WTC11 (cell line): Measurements from ENCODE around the gene DLG1. TPM values are rescaled to one million over a fixed set of nuclear protein-coding genes. Genes with fewer than 3 reads are reported as not detected.
A peak's percentile ranks its signal among the peaks of the same experiment; 100 is the strongest.

Experiments used
- ATAC-seq: fragments of 200-7000 bp; cut with Tn5 transposase; 2 replicates; pipeline ENCODE4 v1.10.0; 2021; ENCODE audit warnings: mild to moderate bottlenecking, moderate library complexity
- CTCF ChIA-PET: fragments of 300-600 bp; sonication (Branson Sonifier 250); formaldehyde crosslinking; loops from one replicate; lab custom pipeline; 2021; ENCODE audit warnings: antibody characterized with exemption; lab: Charles Lee
- POLR2A ChIA-PET: fragments of 350-600 bp; sonication (Branson Sonifier 250); formaldehyde crosslinking; loops from one replicate; lab custom pipeline; 2021; ENCODE audit warnings: antibody characterized with exemption; lab: Charles Lee
- DNase-seq: peaks from one replicate; pipeline ENCODE4 v3.0.0; 2021; ENCODE audit warnings: low spot score
- H3K27ac Mint-ChIP-seq: 2 replicates; pipeline ENCODE4 v1.8.0; 2021; ENCODE audit warnings: mixed read lengths
- H3K27me3 Mint-ChIP-seq: 2 replicates; pipeline ENCODE4 v1.8.0; 2021; ENCODE audit warnings: low read depth, mild to moderate bottlenecking, moderate library complexity, mixed read lengths
- H3K36me3 Mint-ChIP-seq: 2 replicates; pipeline ENCODE4 v1.8.0; 2021; ENCODE audit warnings: mixed read lengths
- H3K4me1 Mint-ChIP-seq: 2 replicates; pipeline ENCODE4 v1.8.0; 2022; ENCODE audit warnings: mixed read lengths
- H3K4me3 Mint-ChIP-seq: 2 replicates; pipeline ENCODE4 v1.8.0; 2021; ENCODE audit warnings: mild to moderate bottlenecking, moderate library complexity, mixed read lengths
- H3K9me3 Mint-ChIP-seq: 2 replicates; pipeline ENCODE4 v1.8.0; 2021; ENCODE audit warnings: mixed read lengths
- AR ChIP-seq: fragments of 250-450 bp; sonication (Bioruptor Pico); IDR thresholded peaks from 2 replicates; pipeline ENCODE4 v1.9.0; 2021; ENCODE audit warnings: mild to moderate bottlenecking
- ATF6 ChIP-seq: sonication (generic); formaldehyde crosslinking; IDR thresholded peaks from 2 replicates; pipeline ENCODE4 v1.8.1; 2023; ENCODE audit warnings: mild to moderate bottlenecking, missing genetic modification reagents
- CREM ChIP-seq: sonication (generic); formaldehyde crosslinking; IDR thresholded peaks from 2 replicates; pipeline ENCODE4 v1.8.1; 2022; ENCODE audit warnings: mild to moderate bottlenecking, missing genetic modification reagents, moderate library complexity
- FOXJ3 ChIP-seq: sonication (generic); formaldehyde crosslinking; IDR thresholded peaks from 2 replicates; pipeline ENCODE4 v1.9.0; 2021; ENCODE audit warnings: missing genetic modification reagents, mild to moderate bottlenecking, borderline replicate concordance
- GRHL2 ChIP-seq: fragments of 250-450 bp; sonication (Bioruptor Pico); IDR thresholded peaks from 2 replicates; pipeline ENCODE4 v1.8.0; 2022; ENCODE audit warnings: mild to moderate bottlenecking, moderate library complexity; ENCODE audit not compliant: insufficient replicate concordance, severe bottlenecking
- HMGA2 ChIP-seq: fragments of 250-450 bp; sonication (Bioruptor Pico); IDR thresholded peaks from 2 replicates; pipeline ENCODE4 v1.4.0; 2021; ENCODE audit warnings: mild to moderate bottlenecking, moderate library complexity
- IRF2 ChIP-seq: sonication (generic); formaldehyde crosslinking; IDR thresholded peaks from 2 replicates; pipeline ENCODE4 v1.8.0; 2022; ENCODE audit warnings: low read depth, missing genetic modification reagents, borderline replicate concordance
- NFE2L1 ChIP-seq: sonication (generic); formaldehyde crosslinking; IDR thresholded peaks from 2 replicates; pipeline ENCODE4 v1.8.1; 2023; ENCODE audit warnings: missing genetic modification reagents
- SMAD4 ChIP-seq: sonication (generic); formaldehyde crosslinking; IDR thresholded peaks from 2 replicates; pipeline ENCODE4 v1.8.0; 2022; ENCODE audit warnings: mild to moderate bottlenecking, missing genetic modification reagents
- TEAD1 ChIP-seq: sonication (generic); formaldehyde crosslinking; IDR thresholded peaks from 2 replicates; pipeline ENCODE4 v1.8.0; 2022; ENCODE audit warnings: mild to moderate bottlenecking, missing genetic modification reagents
- TP53 ChIP-seq: sonication (generic); formaldehyde crosslinking; IDR thresholded peaks from 2 replicates; pipeline ENCODE4 v1.8.1; 2023; ENCODE audit warnings: mild to moderate bottlenecking, missing genetic modification reagents
- USF1 ChIP-seq: sonication (generic); formaldehyde crosslinking; IDR thresholded peaks from 2 replicates; pipeline ENCODE4 v1.8.0; 2022; ENCODE audit warnings: mild to moderate bottlenecking, missing genetic modification reagents
- USF2 ChIP-seq: sonication (generic); formaldehyde crosslinking; IDR thresholded peaks from 2 replicates; pipeline ENCODE4 v1.8.1; 2023; ENCODE audit warnings: mild to moderate bottlenecking, missing genetic modification reagents, moderate library complexity
- ZNF121 ChIP-seq: sonication (generic); formaldehyde crosslinking; IDR thresholded peaks from 2 replicates; pipeline ENCODE4 v1.8.0; 2023; ENCODE audit warnings: missing genetic modification reagents
- ZNF138 ChIP-seq: sonication (generic); formaldehyde crosslinking; conservative IDR thresholded peaks from 2 replicates; pipeline ENCODE4 v1.8.1; 2022; ENCODE audit warnings: mild to moderate bottlenecking, moderate library complexity, missing genetic modification reagents
- ZNF219 ChIP-seq: sonication (generic); formaldehyde crosslinking; IDR thresholded peaks from 2 replicates; pipeline ENCODE4 v1.8.0; 2023; ENCODE audit warnings: missing genetic modification reagents, mild to moderate bottlenecking, borderline replicate concordance
- ZNF423 ChIP-seq: fragments of 250-450 bp; sonication (Bioruptor Pico); IDR thresholded peaks from 2 replicates; pipeline ENCODE4 v2.1.2; 2022; ENCODE audit warnings: mild to moderate bottlenecking, moderate library complexity
- ZNF512 ChIP-seq: sonication (generic); formaldehyde crosslinking; IDR thresholded peaks from 2 replicates; pipeline ENCODE4 v1.8.1; 2022; ENCODE audit warnings: missing genetic modification reagents, borderline replicate concordance
- total RNA-seq: library from RNA; stranded (reverse); gene quantifications from 3 replicates; pipeline ENCODE4 v1.2.3, GENCODE V29; 2021

Gene DLG1
- total RNA-seq, 1 experiment from 2014 or later = 81.1 TPM

GRCh38 chr3:197242784-197243432, 55.5 kb downstream of the DLG1 start:
- CTCF ChIA-PET = no interaction called here
- Mint-ChIP-seq H3K27ac (peak overlapping the region; percentile 86), H3K9me3 (peaks cover 62% of the 10 kb centered on the region), H3K4me1 (peaks cover 42% of the 10 kb centered on the region), H3K27me3 (no peaks in the 10 kb centered on the region; the same call in 1 of the 2 replicates), H3K36me3 (peaks cover 60% of the 10 kb centered on the region), H3K4me3 (no peak overlapping the region)
- ATAC-seq = peak; percentile 39; the same call in 1 of the 2 replicates
- no peak for DNase-seq
- POLR2A ChIA-PET = no interaction called here
- TF ChIP-seq ZNF219 (CRISPR knock-in tag) = no peak
- no peak for TF ChIP-seq ATF6 (CRISPR knock-in tag)
- no peak for TF ChIP-seq USF1
- no peak for TF ChIP-seq ZNF121 (CRISPR knock-in tag)
- TF ChIP-seq GRHL2 (CRISPR knock-in tag) = no peak
- no peak for TF ChIP-seq ZNF512 (CRISPR knock-in tag)
- TF ChIP-seq ZNF423 = no peak
- no peak for TF ChIP-seq IRF2
- TF ChIP-seq FOXJ3 (CRISPR knock-in tag) = no peak
- TF ChIP-seq TEAD1 (CRISPR knock-in tag) = no peak
- no peak for TF ChIP-seq SMAD4 (CRISPR knock-in tag)

GRCh38 chr3:197241173-197241572, 57.2 kb downstream of the DLG1 start:
- H3K27me3 Mint-ChIP-seq = no peaks in the 10 kb centered on the region; the same call in 1 of the 2 replicates
- CTCF ChIA-PET = interaction anchor here (1.9 kb wide), 1 partner anchor 15 kb away, joined by 7 read pairs; no protein-coding TSS in a partner anchor
- ATAC-seq (no peak), DNase-seq (no peak)
- H3K4me3 Mint-ChIP-seq = no peak overlapping the region
- POLR2A ChIA-PET = no interaction called here
- peaks cover 53% of the 10 kb centered on the region for H3K9me3 Mint-ChIP-seq
- no peak overlapping the region for H3K27ac Mint-ChIP-seq
- peaks cover 53% of the 10 kb centered on the region for H3K36me3 Mint-ChIP-seq
- H3K4me1 Mint-ChIP-seq = peaks cover 50% of the 10 kb centered on the region
- TF ChIP-seq USF2 (CRISPR knock-in tag) (no peak), TEAD1 (CRISPR knock-in tag) (no peak), AR (no peak), HMGA2 (CRISPR knock-in tag) (no peak), ZNF219 (CRISPR knock-in tag) (no peak), GRHL2 (CRISPR knock-in tag) (no peak), NFE2L1 (CRISPR knock-in tag) (no peak), CREM (no peak), TP53 (CRISPR knock-in tag) (no peak), ZNF138 (CRISPR knock-in tag) (no peak)
